HepG2 (cell line): ENCODE data around the gene QDPR. TPM values are rescaled to one million over a fixed set of nuclear protein-coding genes. Genes with fewer than 3 reads are reported as not detected.
A peak's percentile ranks its signal among the peaks of the same experiment; 100 is the strongest.

Experiments used
- CREB3 ChIP-seq: sonication (generic); formaldehyde crosslinking; IDR thresholded peaks from 2 replicates; pipeline ENCODE4 v1.5.0; 2020; ENCODE audit warnings: missing genetic modification reagents
- ETV6 ChIP-seq: sonication (generic); formaldehyde crosslinking; conservative IDR thresholded peaks from 2 replicates; pipeline ENCODE4 v1.4.0; 2020; ENCODE audit warnings: missing genetic modification reagents
- EZH2 ChIP-seq: conservative IDR thresholded peaks from 2 replicates; pipeline ENCODE4 v1.6.1; 2012; ENCODE audit warnings: mild to moderate bottlenecking, low read depth, low read length, moderate library complexity
- FOXA1 ChIP-seq, 2 experiments: fragments of 450-650 bp in 1 of 2; sonication (generic) in 1 of 2; formaldehyde crosslinking in 1 of 2; IDR thresholded peaks; 2 replicates each; pipeline versions ENCODE4 v1.4.0 to v1.6.1; 2016 to 2020; ENCODE audit warnings: missing genetic modification reagents in 1 of 2
- GMEB2 ChIP-seq: IDR thresholded peaks from 2 replicates; pipeline ENCODE4 v1.6.1; 2016; ENCODE audit warnings: missing biosample characterization, missing genetic modification reagents, low read depth
- HCFC1 ChIP-seq: fragments of 150-350 bp; IDR thresholded peaks from 2 replicates; pipeline ENCODE4 v1.6.1; 2014; ENCODE audit warnings: low read depth, low read length
- HNRNPL ChIP-seq: fragments of 200-400 bp; formaldehyde crosslinking; IDR thresholded peaks from 2 replicates; pipeline ENCODE4 v1.6.1; 2017; ENCODE audit warnings: mild to moderate bottlenecking, low read depth, low read length
- MED13 ChIP-seq: sonication (generic); formaldehyde crosslinking; IDR thresholded peaks from 2 replicates; pipeline ENCODE4 v1.5.0; 2020; ENCODE audit warnings: missing genetic modification reagents
- PHF21A ChIP-seq: sonication (generic); formaldehyde crosslinking; IDR thresholded peaks from 2 replicates; pipeline ENCODE4 v1.5.0; 2020; ENCODE audit warnings: mild to moderate bottlenecking, missing genetic modification reagents
- SOX13 ChIP-seq, 3 experiments: fragments of 450-650 bp in 1 of 3; sonication (generic) in 1 of 3; formaldehyde crosslinking in 1 of 3; IDR thresholded peaks in 2 of 3; conservative IDR thresholded peaks in 1 of 3; 2 replicates each; pipeline versions ENCODE4 v1.5.0 to v1.6.1; 2016 to 2020; ENCODE audit warnings: antibody characterized with exemption in 1 of 3, mild to moderate bottlenecking in 1 of 3, missing compliant biosample characterization in 1 of 3, missing genetic modification reagents in 1 of 3, moderate library complexity in 1 of 3
- ZBTB34 ChIP-seq: sonication (generic); formaldehyde crosslinking; IDR thresholded peaks from 2 replicates; pipeline ENCODE4 v1.8.0; 2022; ENCODE audit warnings: mild to moderate bottlenecking, missing genetic modification reagents
- ZBTB42 ChIP-seq: sonication (generic); formaldehyde crosslinking; IDR thresholded peaks from 2 replicates; pipeline ENCODE4 v1.5.0; 2020; ENCODE audit warnings: mild to moderate bottlenecking, missing genetic modification reagents
- ZBTB8A ChIP-seq: sonication (generic); formaldehyde crosslinking; IDR thresholded peaks from 2 replicates; pipeline ENCODE4 v1.4.0; 2020; ENCODE audit warnings: mild to moderate bottlenecking, low read depth, missing genetic modification reagents, borderline replicate concordance
- ZFP82 ChIP-seq: sonication (generic); formaldehyde crosslinking; IDR thresholded peaks from 2 replicates; pipeline ENCODE4 v1.5.1; 2020; ENCODE audit warnings: mild to moderate bottlenecking, missing genetic modification reagents, borderline replicate concordance
- ZNF136 ChIP-seq: sonication (generic); formaldehyde crosslinking; IDR thresholded peaks from 2 replicates; pipeline ENCODE4 v1.8.1; 2022; ENCODE audit warnings: low read depth, mild to moderate bottlenecking, moderate library complexity, missing genetic modification reagents
- ZNF326 ChIP-seq: sonication (generic); formaldehyde crosslinking; IDR thresholded peaks from 2 replicates; pipeline ENCODE4 v1.4.0; 2020; ENCODE audit warnings: missing genetic modification reagents, borderline replicate concordance
- ZNF354B ChIP-seq: sonication (generic); formaldehyde crosslinking; IDR thresholded peaks from 2 replicates; pipeline ENCODE4 v1.8.0; 2022; ENCODE audit warnings: mild to moderate bottlenecking, missing genetic modification reagents
- ZNF383 ChIP-seq: sonication (generic); formaldehyde crosslinking; IDR thresholded peaks from 2 replicates; pipeline ENCODE4 v1.4.0; 2020; ENCODE audit warnings: missing genetic modification reagents, mild to moderate bottlenecking, borderline replicate concordance
- ZNF446 ChIP-seq: sonication (generic); formaldehyde crosslinking; IDR thresholded peaks from 2 replicates; pipeline ENCODE4 v1.5.0; 2020; ENCODE audit warnings: mild to moderate bottlenecking, missing genetic modification reagents
- ZNF550 ChIP-seq: sonication (generic); formaldehyde crosslinking; IDR thresholded peaks from 2 replicates; pipeline ENCODE4 v1.4.0; 2020; ENCODE audit warnings: mild to moderate bottlenecking, missing genetic modification reagents, borderline replicate concordance
- ZNF747 ChIP-seq: sonication (generic); formaldehyde crosslinking; IDR thresholded peaks from 2 replicates; pipeline ENCODE4 v1.8.1; 2023; ENCODE audit warnings: missing genetic modification reagents, mild to moderate bottlenecking, borderline replicate concordance
- ZNF850 ChIP-seq: sonication (generic); formaldehyde crosslinking; conservative IDR thresholded peaks from 2 replicates; pipeline ENCODE4 v1.9.0; 2021; ENCODE audit warnings: mild to moderate bottlenecking, missing genetic modification reagents
- polyA plus RNA-seq, 8 experiments: library from polyadenylated mRNA; depleted of rRNA in 3 of 8; stranded (reverse) in 7 of 8; unstranded in 1 of 8; fragments of >200 nt; fragmentation: Illumina TruSeq in 4 of 8; extraction: Trizol in 4 of 8; gene quantifications; 2 replicates each; pipeline versions ENCODE4 v1.2.1 to v1.2.3, GENCODE V29; 2011 to 2016; ENCODE audit warnings: low read depth in 4 of 8, missing spikeins in 1 of 8, mixed read lengths in 1 of 8; ENCODE audit not compliant: insufficient read depth in 1 of 8
- total RNA-seq, 5 experiments: library from RNA; depleted of rRNA; stranded (reverse); fragments of >200 nt; fragmentation: Illumina TruSeq; extraction: Trizol; gene quantifications; 2 replicates each; pipeline ENCODE4 v1.2.3, GENCODE V29; 2016; ENCODE audit warnings: low read depth in 1 of 5

QDPR gene
- total and polyA plus RNA-seq, 2 of the 13 experiments (the other 11 are each of a cell fraction or from before 2014, with no cell fraction given) = 9.9 to 95.5 TPM

GRCh38 chr4:17558941-17559708, 47.2 kb upstream of the QDPR start (continued):
- peak; percentile 80 for TF ChIP-seq SOX13 (IDR thresholded peaks at IDR 0.05)
- peak in 1 of 2 experiments; percentile 97; a peak in 2 of 4 replicates for TF ChIP-seq SOX13 (CRISPR knock-in tag; conservative IDR thresholded peaks at IDR 0.05 in 1 of 2, IDR thresholded peaks at IDR 0.05 in 1 of 2)
- TF ChIP-seq HCFC1 = no peak
- TF ChIP-seq FOXA1 (IDR thresholded peaks at IDR 0.05) = peak; percentile 87
- peak; percentile 95 for TF ChIP-seq FOXA1 (CRISPR knock-in tag; IDR thresholded peaks at IDR 0.05)
- peak; percentile 22; the same call in 1 of the 2 replicates for TF ChIP-seq ETV6 (CRISPR knock-in tag)
- no peak for TF ChIP-seq ZNF136 (CRISPR knock-in tag)
- no peak for TF ChIP-seq GMEB2
- TF ChIP-seq ZFP82 (CRISPR knock-in tag) = no peak
- no peak for TF ChIP-seq EZH2
- TF ChIP-seq ZNF383 (CRISPR knock-in tag) = no peak
- no peak for TF ChIP-seq ZNF747 (CRISPR knock-in tag)
- TF ChIP-seq HNRNPL = no peak
- TF ChIP-seq ZNF550 (CRISPR knock-in tag) = no peak
- TF ChIP-seq ZNF446 (CRISPR knock-in tag) = no peak
- TF ChIP-seq ZNF850 (CRISPR knock-in tag) = no peak
- TF ChIP-seq ZBTB34 (CRISPR knock-in tag) = peak; percentile 87; the same call in 1 of the 2 replicates
- TF ChIP-seq ZNF326 (CRISPR knock-in tag) = no peak
- TF ChIP-seq ZNF354B (CRISPR knock-in tag) = no peak
- 0 out of 2 replicates have a peak, but pooled peaks have one; percentile 52 for TF ChIP-seq CREB3 (CRISPR knock-in tag)
- TF ChIP-seq ZBTB42 (CRISPR knock-in tag) = no peak
- no peak; the same call in 1 of the 2 replicates for TF ChIP-seq MED13 (CRISPR knock-in tag)
- TF ChIP-seq ZBTB8A (CRISPR knock-in tag) = no peak
- peak; percentile 91 for TF ChIP-seq PHF21A (CRISPR knock-in tag)
